ENCODE measurements around the gene TMEM196. TPM values are rescaled to one million over a fixed set of nuclear protein-coding genes. Genes with fewer than 3 reads are reported as not detected.
A peak's percentile ranks its signal among the peaks of the same experiment; 100 is the strongest.

TMEM196 gene
- total and polyA plus RNA-seq, 4 donors: not detected

DNA sequence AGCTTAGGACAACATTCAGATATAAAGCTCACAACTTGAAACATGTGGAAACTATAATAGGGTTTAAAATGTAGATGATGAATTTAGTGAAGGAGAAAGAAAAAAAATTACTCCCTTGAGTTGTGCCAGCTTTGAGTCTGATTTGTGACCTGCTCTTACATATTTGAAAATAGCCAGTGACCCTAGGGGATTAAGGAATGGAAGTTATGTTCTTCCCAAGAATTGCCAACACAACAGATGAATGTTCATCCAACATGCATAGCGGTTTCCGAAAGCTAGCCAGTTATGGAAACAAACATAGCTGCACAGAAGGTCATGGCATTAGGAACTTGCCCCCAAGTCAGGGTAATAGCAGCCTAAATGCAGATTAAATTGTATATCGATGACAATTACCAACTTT is 10.8 kb downstream of the TMEM196 start:
- H3K4me1 ChIP-seq (ENCODE audit: control insufficient read depth in 4 of 4, insufficient read depth in 4 of 4, low read length in 3 of 4): no peaks in the 10 kb centered on the region
- TF ChIP-seq, protein P1, sequence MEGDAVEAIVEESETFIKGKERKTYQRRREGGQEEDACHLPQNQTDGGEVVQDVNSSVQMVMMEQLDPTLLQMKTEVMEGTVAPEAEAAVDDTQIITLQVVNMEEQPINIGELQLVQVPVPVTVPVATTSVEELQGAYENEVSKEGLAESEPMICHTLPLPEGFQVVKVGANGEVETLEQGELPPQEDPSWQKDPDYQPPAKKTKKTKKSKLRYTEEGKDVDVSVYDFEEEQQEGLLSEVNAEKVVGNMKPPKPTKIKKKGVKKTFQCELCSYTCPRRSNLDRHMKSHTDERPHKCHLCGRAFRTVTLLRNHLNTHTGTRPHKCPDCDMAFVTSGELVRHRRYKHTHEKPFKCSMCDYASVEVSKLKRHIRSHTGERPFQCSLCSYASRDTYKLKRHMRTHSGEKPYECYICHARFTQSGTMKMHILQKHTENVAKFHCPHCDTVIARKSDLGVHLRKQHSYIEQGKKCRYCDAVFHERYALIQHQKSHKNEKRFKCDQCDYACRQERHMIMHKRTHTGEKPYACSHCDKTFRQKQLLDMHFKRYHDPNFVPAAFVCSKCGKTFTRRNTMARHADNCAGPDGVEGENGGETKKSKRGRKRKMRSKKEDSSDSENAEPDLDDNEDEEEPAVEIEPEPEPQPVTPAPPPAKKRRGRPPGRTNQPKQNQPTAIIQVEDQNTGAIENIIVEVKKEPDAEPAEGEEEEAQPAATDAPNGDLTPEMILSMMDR (IDR thresholded peaks at IDR 0.05; ENCODE audit: low read depth, low read length, missing input control): no peak
- no peak for TF ChIP-seq YY1 (IDR thresholded peaks at IDR 0.05)
- TF ChIP-seq HNF4G (IDR thresholded peaks at IDR 0.05): no peak
- TF ChIP-seq, protein P2, sequence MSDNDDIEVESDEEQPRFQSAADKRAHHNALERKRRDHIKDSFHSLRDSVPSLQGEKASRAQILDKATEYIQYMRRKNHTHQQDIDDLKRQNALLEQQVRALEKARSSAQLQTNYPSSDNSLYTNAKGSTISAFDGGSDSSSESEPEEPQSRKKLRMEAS (IDR thresholded peaks at IDR 0.05): no peak
- no peak for TF ChIP-seq EGR1 (IDR thresholded peaks at IDR 0.05; ENCODE audit: low read depth in 2 of 2)
- TF ChIP-seq FOXA2 (IDR thresholded peaks at IDR 0.05): no peak
- no peak for TF ChIP-seq TAF1 (conservative IDR thresholded peaks at IDR 0.05)
- TF ChIP-seq RXRA (IDR thresholded peaks at IDR 0.05): no peak
- TF ChIP-seq, protein P3, sequence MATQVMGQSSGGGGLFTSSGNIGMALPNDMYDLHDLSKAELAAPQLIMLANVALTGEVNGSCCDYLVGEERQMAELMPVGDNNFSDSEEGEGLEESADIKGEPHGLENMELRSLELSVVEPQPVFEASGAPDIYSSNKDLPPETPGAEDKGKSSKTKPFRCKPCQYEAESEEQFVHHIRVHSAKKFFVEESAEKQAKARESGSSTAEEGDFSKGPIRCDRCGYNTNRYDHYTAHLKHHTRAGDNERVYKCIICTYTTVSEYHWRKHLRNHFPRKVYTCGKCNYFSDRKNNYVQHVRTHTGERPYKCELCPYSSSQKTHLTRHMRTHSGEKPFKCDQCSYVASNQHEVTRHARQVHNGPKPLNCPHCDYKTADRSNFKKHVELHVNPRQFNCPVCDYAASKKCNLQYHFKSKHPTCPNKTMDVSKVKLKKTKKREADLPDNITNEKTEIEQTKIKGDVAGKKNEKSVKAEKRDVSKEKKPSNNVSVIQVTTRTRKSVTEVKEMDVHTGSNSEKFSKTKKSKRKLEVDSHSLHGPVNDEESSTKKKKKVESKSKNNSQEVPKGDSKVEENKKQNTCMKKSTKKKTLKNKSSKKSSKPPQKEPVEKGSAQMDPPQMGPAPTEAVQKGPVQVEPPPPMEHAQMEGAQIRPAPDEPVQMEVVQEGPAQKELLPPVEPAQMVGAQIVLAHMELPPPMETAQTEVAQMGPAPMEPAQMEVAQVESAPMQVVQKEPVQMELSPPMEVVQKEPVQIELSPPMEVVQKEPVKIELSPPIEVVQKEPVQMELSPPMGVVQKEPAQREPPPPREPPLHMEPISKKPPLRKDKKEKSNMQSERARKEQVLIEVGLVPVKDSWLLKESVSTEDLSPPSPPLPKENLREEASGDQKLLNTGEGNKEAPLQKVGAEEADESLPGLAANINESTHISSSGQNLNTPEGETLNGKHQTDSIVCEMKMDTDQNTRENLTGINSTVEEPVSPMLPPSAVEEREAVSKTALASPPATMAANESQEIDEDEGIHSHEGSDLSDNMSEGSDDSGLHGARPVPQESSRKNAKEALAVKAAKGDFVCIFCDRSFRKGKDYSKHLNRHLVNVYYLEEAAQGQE (IDR thresholded peaks at IDR 0.05): no peak
- TF ChIP-seq, protein P4, sequence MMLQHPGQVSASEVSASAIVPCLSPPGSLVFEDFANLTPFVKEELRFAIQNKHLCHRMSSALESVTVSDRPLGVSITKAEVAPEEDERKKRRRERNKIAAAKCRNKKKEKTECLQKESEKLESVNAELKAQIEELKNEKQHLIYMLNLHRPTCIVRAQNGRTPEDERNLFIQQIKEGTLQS (IDR thresholded peaks at IDR 0.05): no peak
- TF ChIP-seq, protein P5, sequence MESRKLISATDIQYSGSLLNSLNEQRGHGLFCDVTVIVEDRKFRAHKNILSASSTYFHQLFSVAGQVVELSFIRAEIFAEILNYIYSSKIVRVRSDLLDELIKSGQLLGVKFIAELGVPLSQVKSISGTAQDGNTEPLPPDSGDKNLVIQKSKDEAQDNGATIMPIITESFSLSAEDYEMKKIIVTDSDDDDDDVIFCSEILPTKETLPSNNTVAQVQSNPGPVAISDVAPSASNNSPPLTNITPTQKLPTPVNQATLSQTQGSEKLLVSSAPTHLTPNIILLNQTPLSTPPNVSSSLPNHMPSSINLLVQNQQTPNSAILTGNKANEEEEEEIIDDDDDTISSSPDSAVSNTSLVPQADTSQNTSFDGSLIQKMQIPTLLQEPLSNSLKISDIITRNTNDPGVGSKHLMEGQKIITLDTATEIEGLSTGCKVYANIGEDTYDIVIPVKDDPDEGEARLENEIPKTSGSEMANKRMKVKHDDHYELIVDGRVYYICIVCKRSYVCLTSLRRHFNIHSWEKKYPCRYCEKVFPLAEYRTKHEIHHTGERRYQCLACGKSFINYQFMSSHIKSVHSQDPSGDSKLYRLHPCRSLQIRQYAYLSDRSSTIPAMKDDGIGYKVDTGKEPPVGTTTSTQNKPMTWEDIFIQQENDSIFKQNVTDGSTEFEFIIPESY (IDR thresholded peaks at IDR 0.05): no peak
- no peaks in the 10 kb centered on the region for H3K9me3 ChIP-seq (ENCODE audit: control insufficient read depth in 4 of 4, low read length in 3 of 4)
- no peak overlapping the region for H3K4me3 ChIP-seq (ENCODE audit: low read depth in 1 of 3, low read length in 3 of 3)
- H3K9ac ChIP-seq (ENCODE audit: low read depth in 1 of 2, low read length in 2 of 2): no peak overlapping the region
- H3K27me3 ChIP-seq (ENCODE audit: control insufficient read depth in 4 of 4, insufficient read depth in 4 of 4, low read length in 3 of 4): peaks cover 0 to 3% (median 0%) of the 10 kb centered on the region in 4 donors
- no peak for DNase-seq (ENCODE audit: low spot score)
- 79% methylated on average over 3 of the region's 3 CpGs for WGBS
- no peak overlapping the region for H3K27ac ChIP-seq (ENCODE audit: low read depth in 1 of 2, low read length in 2 of 2)
- no peaks in the 10 kb centered on the region for H3K36me3 ChIP-seq (ENCODE audit: control insufficient read depth in 4 of 4, insufficient read depth in 3 of 4, low read depth in 1 of 4, low read length in 3 of 4)

DNA sequence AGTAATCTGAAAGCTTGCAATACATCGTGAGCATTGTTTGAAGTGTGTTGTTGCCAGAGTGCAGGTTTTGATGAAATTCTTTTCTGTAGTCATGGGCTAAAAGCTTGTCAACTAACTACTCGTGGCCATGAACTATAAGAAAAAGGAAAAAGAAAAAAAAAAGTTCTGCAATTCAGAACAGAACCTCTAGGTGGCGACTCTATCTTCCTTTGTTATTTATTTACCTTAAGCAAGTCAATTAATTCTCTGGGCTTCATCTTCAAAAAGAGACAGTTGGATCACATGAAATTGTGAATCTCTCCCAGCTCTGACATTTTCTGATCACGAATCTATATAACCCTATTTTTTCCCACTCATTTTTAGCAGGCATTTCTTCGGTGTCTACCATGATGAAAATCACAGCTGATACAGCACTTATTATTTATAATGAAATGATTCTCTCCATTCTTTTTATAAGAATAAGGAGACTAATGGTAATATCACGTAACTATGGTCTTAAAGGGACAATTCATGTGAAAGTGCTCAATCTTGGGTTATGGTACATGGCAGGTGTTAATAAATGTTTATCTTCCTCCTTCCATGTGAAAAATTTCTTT is 18.8 kb downstream of the TMEM196 start:
- TF ChIP-seq, protein P3 (IDR thresholded peaks at IDR 0.05): no peak
- TF ChIP-seq, protein P1 (IDR thresholded peaks at IDR 0.05; ENCODE audit: low read depth, low read length, missing input control): peak; percentile 59
- TF ChIP-seq RAD21 (IDR thresholded peaks at IDR 0.05): peak; percentile 65 to 68
- H3K36me3 ChIP-seq (ENCODE audit: control insufficient read depth in 4 of 4, insufficient read depth in 3 of 4, low read depth in 1 of 4, low read length in 3 of 4): no peaks in the 10 kb centered on the region
- H3K4me3 ChIP-seq (ENCODE audit: low read depth in 1 of 3, low read length in 3 of 3): no peak overlapping the region
- no peaks in the 10 kb centered on the region for H3K4me1 ChIP-seq (ENCODE audit: control insufficient read depth in 4 of 4, insufficient read depth in 4 of 4, low read length in 3 of 4)
- H3K9me3 ChIP-seq (ENCODE audit: control insufficient read depth in 4 of 4, low read length in 3 of 4): no peaks in the 10 kb centered on the region
- H3K27ac ChIP-seq (ENCODE audit: low read depth in 1 of 2, low read length in 2 of 2): no peak overlapping the region
- H3K9ac ChIP-seq (ENCODE audit: low read depth in 1 of 2, low read length in 2 of 2): no peak overlapping the region
- peaks cover 0 to 8% (median 0%) of the 10 kb centered on the region in 4 donors for H3K27me3 ChIP-seq (ENCODE audit: control insufficient read depth in 4 of 4, insufficient read depth in 4 of 4, low read length in 3 of 4)
- no peak for DNase-seq (ENCODE audit: low spot score)
- 26% methylated on average over 6 of the region's 6 CpGs for WGBS
